SH-SY5Y (cell line): ENCODE measurements around the gene LAMA5.

Experiments used
- GATA2 ChIP-seq: IDR thresholded peaks from 2 replicates; pipeline ENCODE4 v1.6.1; 2011; ENCODE audit warnings: mild to moderate bottlenecking, low read depth, low read length
- GATA3 ChIP-seq: IDR thresholded peaks from 2 replicates; pipeline ENCODE4 v1.6.1; 2011; ENCODE audit warnings: low read depth, mild to moderate bottlenecking, low read length, moderate library complexity

- no peak for TF ChIP-seq GATA2
- TF ChIP-seq GATA3 = no peak
Observed at GRCh38 chr20:62321521-62321948, 45.6 kb downstream of the LAMA5 start.
